B cell (primary cell): ENCODE measurements around the gene CAPN11.

ENCODE experiments used
- EZH2 ChIP-seq: IDR thresholded peaks from 2 replicates; pipeline ENCODE4 v1.6.1; 2012; ENCODE audit warnings: borderline replicate concordance, low read depth, mild to moderate bottlenecking, moderate library complexity, low read length; ENCODE audit not compliant: insufficient read depth, poor library complexity, severe bottlenecking
- TF ChIP-seq, protein P1 (sequence below): fragments of 200-600 bp; IDR thresholded peaks from one replicate; pipeline ENCODE4 v1.8.0; 2022; ENCODE audit warnings: antibody characterized with exemption, mild to moderate bottlenecking

DNA sequence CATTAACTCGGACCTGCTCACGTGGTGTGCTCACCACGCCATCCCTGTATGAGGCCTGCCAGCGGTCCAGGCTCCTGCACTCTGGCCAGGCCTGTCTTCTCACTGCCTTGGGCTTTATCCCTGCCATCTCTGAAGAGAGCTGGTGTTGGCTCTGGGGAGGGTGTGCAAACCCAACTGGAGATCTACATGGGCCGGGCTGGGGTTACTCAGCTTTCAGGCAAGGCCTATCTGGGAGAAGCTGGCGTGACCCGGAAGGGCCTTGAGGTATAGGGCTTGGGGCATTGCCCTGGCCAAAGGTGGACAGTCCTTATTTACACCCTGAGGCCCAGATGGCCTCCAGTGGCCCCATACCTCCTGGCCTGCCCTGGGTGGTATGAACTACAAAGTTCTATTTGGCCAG, 69.8 kb downstream of the CAPN11 start:
- TF ChIP-seq, protein P1, sequence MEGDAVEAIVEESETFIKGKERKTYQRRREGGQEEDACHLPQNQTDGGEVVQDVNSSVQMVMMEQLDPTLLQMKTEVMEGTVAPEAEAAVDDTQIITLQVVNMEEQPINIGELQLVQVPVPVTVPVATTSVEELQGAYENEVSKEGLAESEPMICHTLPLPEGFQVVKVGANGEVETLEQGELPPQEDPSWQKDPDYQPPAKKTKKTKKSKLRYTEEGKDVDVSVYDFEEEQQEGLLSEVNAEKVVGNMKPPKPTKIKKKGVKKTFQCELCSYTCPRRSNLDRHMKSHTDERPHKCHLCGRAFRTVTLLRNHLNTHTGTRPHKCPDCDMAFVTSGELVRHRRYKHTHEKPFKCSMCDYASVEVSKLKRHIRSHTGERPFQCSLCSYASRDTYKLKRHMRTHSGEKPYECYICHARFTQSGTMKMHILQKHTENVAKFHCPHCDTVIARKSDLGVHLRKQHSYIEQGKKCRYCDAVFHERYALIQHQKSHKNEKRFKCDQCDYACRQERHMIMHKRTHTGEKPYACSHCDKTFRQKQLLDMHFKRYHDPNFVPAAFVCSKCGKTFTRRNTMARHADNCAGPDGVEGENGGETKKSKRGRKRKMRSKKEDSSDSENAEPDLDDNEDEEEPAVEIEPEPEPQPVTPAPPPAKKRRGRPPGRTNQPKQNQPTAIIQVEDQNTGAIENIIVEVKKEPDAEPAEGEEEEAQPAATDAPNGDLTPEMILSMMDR, result no peak
- no peak for TF ChIP-seq EZH2
